ENCODE results near the gene COQ5.

COQ5 gene

GRCh38 chr12:120528861-120529525 lies at the start of gene COQ5 (continued):
- peak; percentile 62; the same call in 1 of the 2 replicates for TF ChIP-seq ZNF561 (tag by site-specific recombination; IDR thresholded peaks at IDR 0.05; ENCODE audit: borderline replicate concordance)
- peak; percentile 45; the same call in 1 of the 2 replicates for TF ChIP-seq ZBTB8A (tag by site-specific recombination; IDR thresholded peaks at IDR 0.05)
- TF ChIP-seq ZNF362 (tag by site-specific recombination; IDR thresholded peaks at IDR 0.05), result 0 out of 2 replicates have a peak, but pooled peaks have one; percentile 25
- TF ChIP-seq ZNF335 (tag by site-specific recombination; conservative IDR thresholded peaks at IDR 0.05), result peak; percentile 92
- no peak for TF ChIP-seq ZNF510 (tag by site-specific recombination; IDR thresholded peaks at IDR 0.05; ENCODE audit: insufficient replicate concordance)
- no peak for TF ChIP-seq ZNF664 (tag by site-specific recombination; IDR thresholded peaks at IDR 0.05)
- no peak for TF ChIP-seq ZNF529 (tag by site-specific recombination; IDR thresholded peaks at IDR 0.05; ENCODE audit: insufficient replicate concordance)
- no peak for TF ChIP-seq ZNF140 (tag by site-specific recombination; IDR thresholded peaks at IDR 0.05)
- TF ChIP-seq, protein P1, sequence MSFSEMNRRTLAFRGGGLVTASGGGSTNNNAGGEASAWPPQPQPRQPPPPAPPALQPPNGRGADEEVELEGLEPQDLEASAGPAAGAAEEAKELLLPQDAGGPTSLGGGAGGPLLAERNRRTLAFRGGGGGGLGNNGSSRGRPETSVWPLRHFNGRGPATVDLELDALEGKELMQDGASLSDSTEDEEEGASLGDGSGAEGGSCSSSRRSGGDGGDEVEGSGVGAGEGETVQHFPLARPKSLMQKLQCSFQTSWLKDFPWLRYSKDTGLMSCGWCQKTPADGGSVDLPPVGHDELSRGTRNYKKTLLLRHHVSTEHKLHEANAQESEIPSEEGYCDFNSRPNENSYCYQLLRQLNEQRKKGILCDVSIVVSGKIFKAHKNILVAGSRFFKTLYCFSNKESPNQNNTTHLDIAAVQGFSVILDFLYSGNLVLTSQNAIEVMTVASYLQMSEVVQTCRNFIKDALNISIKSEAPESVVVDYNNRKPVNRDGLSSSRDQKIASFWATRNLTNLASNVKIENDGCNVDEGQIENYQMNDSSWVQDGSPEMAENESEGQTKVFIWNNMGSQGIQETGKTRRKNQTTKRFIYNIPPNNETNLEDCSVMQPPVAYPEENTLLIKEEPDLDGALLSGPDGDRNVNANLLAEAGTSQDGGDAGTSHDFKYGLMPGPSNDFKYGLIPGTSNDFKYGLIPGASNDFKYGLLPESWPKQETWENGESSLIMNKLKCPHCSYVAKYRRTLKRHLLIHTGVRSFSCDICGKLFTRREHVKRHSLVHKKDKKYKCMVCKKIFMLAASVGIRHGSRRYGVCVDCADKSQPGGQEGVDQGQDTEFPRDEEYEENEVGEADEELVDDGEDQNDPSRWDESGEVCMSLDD (tag by site-specific recombination; IDR thresholded peaks at IDR 0.05), result peak; percentile 73; the same call in 1 of the 2 replicates
- TF ChIP-seq KLF1 (tag by site-specific recombination; IDR thresholded peaks at IDR 0.05), result peak; percentile 58
- TF ChIP-seq SCRT1 (tag by site-specific recombination; IDR thresholded peaks at IDR 0.05; ENCODE audit: borderline replicate concordance), result 0 out of 2 replicates have a peak, but pooled peaks have one; percentile 44
- peak; percentile 83; the same call in 1 of the 2 replicates for TF ChIP-seq ZFP37 (tag by site-specific recombination; IDR thresholded peaks at IDR 0.05)
- TF ChIP-seq ZNF791 (tag by site-specific recombination; IDR thresholded peaks at IDR 0.05), result no peak
- no peak for TF ChIP-seq ZNF248 (tag by site-specific recombination; IDR thresholded peaks at IDR 0.05)
- peak; percentile 89 for TF ChIP-seq ZNF223 (tag by site-specific recombination; IDR thresholded peaks at IDR 0.05)
- TF ChIP-seq, protein P2, sequence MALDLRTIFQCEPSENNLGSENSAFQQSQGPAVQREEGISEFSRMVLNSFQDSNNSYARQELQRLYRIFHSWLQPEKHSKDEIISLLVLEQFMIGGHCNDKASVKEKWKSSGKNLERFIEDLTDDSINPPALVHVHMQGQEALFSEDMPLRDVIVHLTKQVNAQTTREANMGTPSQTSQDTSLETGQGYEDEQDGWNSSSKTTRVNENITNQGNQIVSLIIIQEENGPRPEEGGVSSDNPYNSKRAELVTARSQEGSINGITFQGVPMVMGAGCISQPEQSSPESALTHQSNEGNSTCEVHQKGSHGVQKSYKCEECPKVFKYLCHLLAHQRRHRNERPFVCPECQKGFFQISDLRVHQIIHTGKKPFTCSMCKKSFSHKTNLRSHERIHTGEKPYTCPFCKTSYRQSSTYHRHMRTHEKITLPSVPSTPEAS (tag by site-specific recombination; IDR thresholded peaks at IDR 0.05), result peak; percentile 57; the same call in 1 of the 2 replicates
- TF ChIP-seq ZNF354C (tag by site-specific recombination; IDR thresholded peaks at IDR 0.05; ENCODE audit: borderline replicate concordance, low read depth), result no peak
- TF ChIP-seq ZNF549 (tag by site-specific recombination; IDR thresholded peaks at IDR 0.05), result no peak
- no peak for TF ChIP-seq ZNF23 (tag by site-specific recombination; IDR thresholded peaks at IDR 0.05; ENCODE audit: borderline replicate concordance)
- peak; percentile 71; the same call in 1 of the 2 replicates for TF ChIP-seq ZNF580 (tag by site-specific recombination; IDR thresholded peaks at IDR 0.05)
- peak; percentile 75; the same call in 1 of the 2 replicates for TF ChIP-seq IKZF3 (tag by site-specific recombination; IDR thresholded peaks at IDR 0.05)
- no peak for TF ChIP-seq ZNF624 (tag by site-specific recombination; IDR thresholded peaks at IDR 0.05)
- TF ChIP-seq ZIC2 (tag by site-specific recombination; IDR thresholded peaks at IDR 0.05), result 0 out of 2 replicates have a peak, but pooled peaks have one; percentile 20
- TF ChIP-seq, protein P3, sequence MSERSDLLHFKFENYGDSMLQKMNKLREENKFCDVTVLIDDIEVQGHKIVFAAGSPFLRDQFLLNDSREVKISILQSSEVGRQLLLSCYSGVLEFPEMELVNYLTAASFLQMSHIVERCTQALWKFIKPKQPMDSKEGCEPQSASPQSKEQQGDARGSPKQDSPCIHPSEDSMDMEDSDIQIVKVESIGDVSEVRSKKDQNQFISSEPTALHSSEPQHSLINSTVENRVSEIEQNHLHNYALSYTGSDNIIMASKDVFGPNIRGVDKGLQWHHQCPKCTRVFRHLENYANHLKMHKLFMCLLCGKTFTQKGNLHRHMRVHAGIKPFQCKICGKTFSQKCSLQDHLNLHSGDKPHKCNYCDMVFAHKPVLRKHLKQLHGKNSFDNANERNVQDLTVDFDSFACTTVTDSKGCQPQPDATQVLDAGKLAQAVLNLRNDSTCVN (tag by site-specific recombination; optimal IDR thresholded peaks at IDR 0.05), result peak; percentile 27
- no peak for TF ChIP-seq ZNF521 (tag by site-specific recombination; IDR thresholded peaks at IDR 0.05)
- peak; percentile 10; the same call in 1 of the 2 replicates for TF ChIP-seq TSHZ1 (tag by site-specific recombination; IDR thresholded peaks at IDR 0.05; ENCODE audit: borderline replicate concordance)
- no peak for TF ChIP-seq ZNF311 (tag by site-specific recombination; IDR thresholded peaks at IDR 0.05; ENCODE audit: borderline replicate concordance)
- TF ChIP-seq ZNF830 (tag by site-specific recombination; IDR thresholded peaks at IDR 0.05; ENCODE audit: low read depth), result no peak
